ENCODE results near the gene ZSWIM3. TPM values are rescaled to one million over a fixed set of nuclear protein-coding genes. Genes with fewer than 3 reads are reported as not detected.

The ZSWIM3 gene
- total RNA-seq, 3 donors from 2014 or later (not counting 1 experiment from before 2014, with no cell fraction given), result 1.4 to 2.3 (median 1.5) TPM

DNA sequence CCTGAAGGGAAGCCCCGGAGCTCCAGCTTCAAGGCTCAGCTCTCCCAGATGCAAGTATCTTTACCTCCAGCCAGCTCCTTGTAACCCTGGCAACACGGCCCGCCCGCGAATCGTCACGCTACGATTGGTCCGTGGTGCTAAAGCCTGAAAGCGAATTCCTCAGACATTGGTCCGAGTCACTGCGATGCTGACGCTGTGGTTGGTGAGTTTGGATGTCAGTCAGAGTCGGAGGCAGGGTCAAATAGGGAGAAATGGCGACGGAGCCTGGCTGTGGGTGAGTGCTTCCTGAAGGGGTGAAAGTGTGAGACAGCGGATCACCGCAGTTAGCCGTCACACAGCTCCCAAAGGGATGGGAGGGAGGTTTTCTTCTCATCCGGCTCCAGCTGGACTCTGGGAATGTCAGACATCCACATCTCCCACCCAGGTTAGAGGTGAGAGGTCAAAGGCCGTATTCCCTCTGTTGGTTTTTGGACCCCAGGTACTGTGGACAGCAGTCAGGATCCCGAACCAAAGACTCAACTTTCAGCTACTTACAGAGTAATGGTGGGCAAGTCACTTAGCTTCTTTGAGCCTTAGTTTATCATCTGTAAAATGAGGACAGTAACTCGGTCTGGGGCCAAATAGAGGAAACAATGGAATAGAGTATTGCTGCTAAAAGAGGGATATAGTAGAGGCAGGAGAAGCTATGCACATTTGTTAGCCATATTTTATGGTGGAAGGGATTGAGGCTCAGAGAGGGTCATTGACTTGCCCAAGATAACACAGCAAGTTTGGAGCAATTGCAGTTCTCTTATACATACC lies 23.8 kb downstream of the ZSWIM3 start, which contains the start of gene ZSWIM1:
ZSWIM1 (plus strand) TSS at position 240 of the 801 bp plus-strand sequence. CDS start 1,366 bp downstream, outside the sequence.
- Histone ChIP-seq H3K4me1 (ENCODE audit: control insufficient read depth, insufficient read depth, low read length) (peaks cover 12% of the 10 kb centered on the region), H3K27ac (ENCODE audit: low read length) (peak within 1 kb of the TSS; percentile 49), H3K36me3 (ENCODE audit: control insufficient read depth, insufficient read depth, low read length) (peaks cover 18% of the 10 kb centered on the region), H3K27me3 (ENCODE audit: control insufficient read depth, insufficient read depth, low read length) (no peaks in the 10 kb centered on the region), H3K9me3 (ENCODE audit: control insufficient read depth, insufficient read depth, low read length) (no peaks in the 10 kb centered on the region), H3K4me3 (ENCODE audit: low read length) (peak within 1 kb of the TSS; percentile 45)
- Mint-ChIP-seq H3K27ac (peak within 1 kb of the TSS; percentile 84 to 89), H3K9me3 (no peaks in the 10 kb centered on the region), H3K4me1 (peaks cover 18% of the 10 kb centered on the region in 2 donors), H3K27me3 (ENCODE audit: low read depth in 2 of 2) (peaks cover 0 to 4% of the 10 kb centered on the region in 2 donors), H3K4me3 (peak within 1 kb of the TSS; percentile 73), H3K36me3 (no peaks in the 10 kb centered on the region)
- peak; percentile 93 to 100 for DNase-seq
- under 1% methylated on average over 23 of the region's 23 CpGs for WGBS (ENCODE audit: insufficient coverage)
- peak; percentile 98 for ATAC-seq
- intact Hi-C loops (cut with micrococcal nuclease), result loop anchor here (1.0 to 2.0 kb wide), 3 partner anchors 24 to 54 kb away; partner anchors contain the start of genes ACOT8, PCIF1 and ZSWIM3
- TF ChIP-seq CTCF (IDR thresholded peaks at IDR 0.05), result no peak

GRCh38 chr20:45882469-45883099 lies 25.2 kb downstream of the ZSWIM3 start:
- no peaks in the 10 kb centered on the region for H3K9me3 Mint-ChIP-seq
- 97% methylated on average over 4 of the region's 4 CpGs for WGBS (ENCODE audit: insufficient coverage)
- Histone ChIP-seq H3K4me1 (ENCODE audit: control insufficient read depth, insufficient read depth, low read length) (peaks cover 12% of the 10 kb centered on the region), H3K27me3 (ENCODE audit: control insufficient read depth, insufficient read depth, low read length) (no peaks in the 10 kb centered on the region), H3K27ac (ENCODE audit: low read length) (no peak overlapping the region), H3K4me3 (ENCODE audit: low read length) (no peak overlapping the region), H3K9me3 (ENCODE audit: control insufficient read depth, insufficient read depth, low read length) (no peaks in the 10 kb centered on the region), H3K36me3 (ENCODE audit: control insufficient read depth, insufficient read depth, low read length) (peaks cover 8% of the 10 kb centered on the region)
- intact Hi-C loops (cut with micrococcal nuclease), result no loop called here
- no peaks in the 10 kb centered on the region for H3K36me3 Mint-ChIP-seq
- H3K27me3 Mint-ChIP-seq (ENCODE audit: low read depth in 2 of 2), result peaks cover 0 to 4% of the 10 kb centered on the region in 2 donors
- ATAC-seq (no peak), DNase-seq (no peak)
- H3K4me1 Mint-ChIP-seq, result peaks cover 18% of the 10 kb centered on the region in 2 donors
- peak overlapping the region; percentile 65 for H3K4me3 Mint-ChIP-seq
- H3K27ac Mint-ChIP-seq, result peak overlapping the region; percentile 20 to 58
- no peak for TF ChIP-seq CTCF (IDR thresholded peaks at IDR 0.05)

- no peaks in the 10 kb centered on the region for H3K9me3 ChIP-seq (ENCODE audit: control insufficient read depth, insufficient read depth, low read length)
- H3K9me3 Mint-ChIP-seq, result no peaks in the 10 kb centered on the region
- H3K4me3 Mint-ChIP-seq, result no peak overlapping the region
- no peaks in the 10 kb centered on the region for H3K36me3 Mint-ChIP-seq
- no peak overlapping the region for H3K27ac Mint-ChIP-seq
- intact Hi-C loops (cut with micrococcal nuclease), result no loop called here
- ATAC-seq, result no peak
- H3K4me1 Mint-ChIP-seq, result peaks cover 18% of the 10 kb centered on the region in 2 donors
- 95% methylated on average over 9 of the region's 9 CpGs for WGBS (ENCODE audit: insufficient coverage)
- H3K36me3 ChIP-seq (ENCODE audit: control insufficient read depth, insufficient read depth, low read length), result peaks cover 5% of the 10 kb centered on the region
- H3K27me3 Mint-ChIP-seq (ENCODE audit: low read depth in 2 of 2), result peaks cover 0 to 4% of the 10 kb centered on the region in 2 donors
- TF ChIP-seq CTCF (IDR thresholded peaks at IDR 0.05), result no peak
- H3K4me3 ChIP-seq (ENCODE audit: low read length), result no peak overlapping the region
- no peak for DNase-seq
- H3K4me1 ChIP-seq (ENCODE audit: control insufficient read depth, insufficient read depth, low read length), result peaks cover 12% of the 10 kb centered on the region
- H3K27me3 ChIP-seq (ENCODE audit: control insufficient read depth, insufficient read depth, low read length), result no peaks in the 10 kb centered on the region
- no peak overlapping the region for H3K27ac ChIP-seq (ENCODE audit: low read length)
Measured at GRCh38 chr20:45883100-45883469, 25.7 kb downstream of the ZSWIM3 start.

Measured in natural killer cell (primary cell).